Daoy (cell line): ENCODE measurements around the gene CAVIN3. TPM values are rescaled to one million over a fixed set of nuclear protein-coding genes. Genes with fewer than 3 reads are reported as not detected.

Experiments used
- DNase-seq: peaks from one replicate; pipeline ENCODE4 v3.0.0-alpha.2; 2015; ENCODE audit warnings: low read depth
- total RNA-seq: library from RNA; depleted of rRNA; stranded (reverse); fragments of >200 nt; shearing (Covaris generic); gene quantifications from 2 replicates; pipeline ENCODE4 v1.2.3, GENCODE V29; 2014; rRNA removed

CAVIN3 gene, protein sequence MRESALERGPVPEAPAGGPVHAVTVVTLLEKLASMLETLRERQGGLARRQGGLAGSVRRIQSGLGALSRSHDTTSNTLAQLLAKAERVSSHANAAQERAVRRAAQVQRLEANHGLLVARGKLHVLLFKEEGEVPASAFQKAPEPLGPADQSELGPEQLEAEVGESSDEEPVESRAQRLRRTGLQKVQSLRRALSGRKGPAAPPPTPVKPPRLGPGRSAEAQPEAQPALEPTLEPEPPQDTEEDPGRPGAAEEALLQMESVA
- 173 and 189 TPM in 2 replicates for total RNA-seq

DNA sequence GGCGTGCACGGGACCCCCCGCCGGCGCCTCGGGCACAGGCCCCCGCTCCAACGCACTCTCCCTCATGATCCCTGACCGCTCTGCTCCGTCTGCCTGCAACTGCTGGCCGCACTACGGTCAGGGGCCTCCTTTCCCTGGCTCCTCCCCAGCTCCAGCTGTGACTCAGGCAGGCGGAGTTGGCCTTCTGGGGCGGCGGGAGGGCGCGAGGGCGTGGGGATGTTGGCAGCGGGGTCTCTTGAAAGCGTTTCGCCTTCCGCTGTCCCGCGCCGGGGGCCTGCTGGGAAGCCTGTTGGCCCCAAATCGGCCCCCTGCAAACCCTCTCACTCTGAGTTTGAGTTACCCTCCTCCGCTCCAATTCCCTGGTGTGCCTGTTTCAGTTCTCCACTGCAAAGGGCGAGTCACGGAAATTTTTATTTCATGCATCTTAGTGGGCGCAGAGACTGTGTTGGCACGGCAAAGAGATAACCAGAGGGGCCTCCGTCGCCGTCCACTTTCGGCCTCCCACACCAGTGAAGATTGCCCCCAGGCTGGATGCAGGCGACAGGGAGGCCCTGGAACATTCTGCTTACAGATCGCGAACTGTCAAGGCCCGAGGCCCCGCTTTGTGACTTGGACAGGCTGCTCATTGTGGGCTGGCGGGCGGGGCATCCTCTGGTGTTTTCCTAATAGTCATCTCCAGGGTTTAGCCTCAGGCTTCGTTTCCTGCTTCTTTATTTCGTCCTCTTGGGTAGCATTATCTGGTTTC is at the start of gene CAVIN3:
Gene CAVIN3, minus strand, starts transcription at position 91 of the 745 bp plus-strand sequence. Its CDS starts 25 bp downstream, at position 66.
- DNase-seq, result peak; percentile 91

GRCh38 chr11:6365659-6366058 is 45.4 kb upstream of the CAVIN3 start:
- DNase-seq, result no peak

GRCh38 chr11:6362873-6363678 is 42.8 kb upstream of the CAVIN3 start:
- DNase-seq, result peak; percentile 79

DNA sequence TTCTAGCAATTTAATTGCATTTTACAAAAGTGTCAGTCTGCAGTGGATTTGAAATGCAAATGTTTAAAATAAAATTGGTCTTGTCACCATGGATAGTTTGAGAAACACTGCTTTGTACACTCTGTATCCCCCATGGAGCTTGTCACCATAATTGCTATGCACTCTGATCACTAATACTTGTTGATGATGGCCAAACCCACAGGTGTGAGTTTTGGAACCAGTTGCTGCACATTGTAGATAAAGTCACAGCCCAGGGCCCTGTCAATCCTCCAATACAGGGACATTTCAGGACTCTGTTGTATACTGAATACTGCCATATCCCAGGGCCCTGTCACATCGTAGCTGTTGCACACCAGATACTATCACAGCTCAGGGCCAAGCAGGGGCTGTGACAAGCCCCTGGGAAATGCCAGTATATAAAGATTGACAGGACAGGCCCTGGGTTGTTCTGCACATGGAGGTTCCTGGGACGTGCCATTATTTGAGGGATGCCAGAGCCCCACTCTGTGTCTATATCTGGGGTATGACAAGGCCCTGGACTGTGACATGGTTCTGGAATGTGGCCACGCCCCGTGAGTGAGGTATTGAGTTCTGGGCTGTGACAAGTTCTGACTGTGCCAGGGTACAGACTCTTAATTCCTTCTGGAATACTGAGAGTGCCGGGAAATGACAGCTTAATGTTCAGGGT is 42.0 kb upstream of the CAVIN3 start:
- DNase-seq, result no peak

DNA sequence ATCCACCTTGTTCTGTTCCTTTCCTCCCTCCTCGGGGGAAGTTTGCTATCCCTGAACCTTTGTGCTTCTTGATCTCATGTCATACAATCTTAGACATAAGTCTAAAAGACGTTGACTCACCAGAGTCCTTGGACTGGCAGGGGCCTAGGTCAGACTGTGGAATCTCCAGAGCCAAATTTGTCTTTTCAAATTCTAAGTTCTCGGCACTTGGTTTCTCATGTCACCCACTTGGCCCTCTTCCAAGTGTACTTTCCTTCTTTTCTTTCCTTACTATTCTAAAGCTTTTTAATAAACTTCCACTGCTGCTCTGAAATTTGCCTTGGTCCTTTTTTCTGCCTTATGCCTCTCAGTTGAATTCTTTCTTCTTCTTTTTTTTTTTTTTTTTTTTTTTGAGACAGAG is 39.9 kb upstream of the CAVIN3 start:
- DNase-seq, result no peak

- DNase-seq, result peak; percentile 95
Measured at GRCh38 chr11:6357222-6357621, 36.9 kb upstream of the CAVIN3 start.

DNA sequence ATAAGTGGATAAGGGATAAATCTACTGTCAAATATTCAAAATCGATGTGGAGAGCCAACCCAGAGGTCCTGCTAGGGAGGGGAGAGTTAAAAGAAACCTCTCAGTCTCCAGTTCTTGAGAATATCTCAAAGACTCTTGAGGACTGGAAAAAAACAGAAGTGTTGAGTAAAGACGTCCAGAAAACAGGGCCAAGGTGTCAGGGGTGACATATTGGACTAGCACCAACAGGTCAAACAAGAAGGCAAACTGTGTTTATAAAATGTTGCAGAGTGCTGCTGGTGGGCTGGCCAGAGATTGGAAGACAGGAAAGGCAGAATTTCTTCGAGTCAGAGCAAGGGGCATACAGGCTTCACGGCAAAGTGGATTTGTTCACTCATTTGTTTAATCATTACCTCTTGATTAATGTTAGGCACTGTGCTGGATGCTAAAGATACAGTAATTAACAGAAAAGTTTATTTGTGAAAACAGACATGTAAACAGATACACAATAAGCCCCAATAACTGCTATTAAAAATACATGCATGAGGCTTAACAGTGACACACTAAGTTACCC is 36.3 kb upstream of the CAVIN3 start:
- no peak for DNase-seq

- no peak for DNase-seq
Measured at GRCh38 chr11:6354651-6355485, 34.6 kb upstream of the CAVIN3 start.

DNA sequence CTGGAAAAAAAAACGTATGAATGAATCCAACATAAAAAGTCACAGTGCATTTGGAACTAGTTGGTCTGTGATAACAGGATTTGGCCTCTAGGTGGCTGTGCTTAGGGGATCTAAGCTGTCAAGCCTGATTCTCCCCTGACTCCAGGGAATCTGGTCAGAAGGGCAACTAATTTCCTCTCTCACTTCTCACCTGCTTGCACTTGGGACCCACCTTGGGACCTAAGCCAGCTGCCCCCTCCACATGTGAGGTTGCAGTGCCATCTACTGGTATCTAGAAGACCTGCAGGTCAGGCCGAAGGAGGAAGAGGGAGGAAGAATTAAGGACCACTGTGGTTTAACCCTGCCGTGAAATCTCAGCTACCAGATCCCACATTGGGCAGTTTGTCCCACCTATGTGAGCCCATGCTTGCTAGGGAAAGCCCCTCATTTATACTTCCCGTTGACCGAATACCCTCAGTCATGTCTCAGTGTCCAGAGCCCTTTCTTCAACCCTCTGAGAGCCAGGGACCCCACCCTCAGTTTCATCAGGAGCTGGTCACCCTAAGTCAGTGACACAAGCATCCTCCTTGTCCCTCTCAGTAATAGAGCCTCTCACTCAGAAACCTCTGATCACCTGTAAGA is 33.2 kb upstream of the CAVIN3 start:
- DNase-seq, result peak; percentile 68

- no peak for DNase-seq
Measured at GRCh38 chr11:6351782-6352382, 31.6 kb upstream of the CAVIN3 start.

DNA sequence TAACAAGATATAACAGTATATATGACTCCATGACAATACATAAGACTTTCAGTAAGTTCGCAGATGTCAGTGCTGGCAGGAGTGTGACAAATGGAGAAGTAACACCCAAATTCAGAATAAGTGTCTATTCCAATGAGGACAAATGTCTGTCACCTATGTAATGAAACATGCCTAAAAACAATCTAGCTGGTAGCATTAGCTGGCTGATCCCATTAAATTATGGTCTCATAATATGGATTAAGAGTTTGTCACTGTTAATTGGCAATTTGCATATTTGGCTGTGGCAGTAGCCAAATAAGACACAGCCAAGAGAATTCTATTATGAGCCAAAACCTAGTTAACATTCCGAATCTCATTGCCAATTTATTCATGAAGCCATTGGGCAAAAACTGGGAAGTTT is 30.2 kb upstream of the CAVIN3 start:
- DNase-seq, result no peak

DNA sequence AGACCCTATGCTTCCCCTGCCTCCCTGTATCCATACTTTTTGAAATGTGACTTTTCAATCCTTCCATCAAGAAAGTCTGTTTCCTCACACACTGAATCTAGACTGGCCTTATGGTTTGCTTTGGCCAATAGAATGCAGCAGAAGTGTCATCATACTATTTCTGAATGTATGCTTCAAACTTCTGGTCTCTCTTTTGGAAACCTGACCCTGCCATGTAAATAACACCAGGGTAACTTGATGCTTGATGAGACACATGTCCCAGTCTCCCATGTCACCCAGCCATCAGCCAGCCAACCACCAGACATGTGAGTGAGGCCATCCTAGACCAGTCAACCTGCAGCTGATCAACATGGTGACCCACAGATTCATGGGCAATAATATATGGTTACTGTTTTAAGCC is 29.7 kb upstream of the CAVIN3 start:
- no peak for DNase-seq

DNA sequence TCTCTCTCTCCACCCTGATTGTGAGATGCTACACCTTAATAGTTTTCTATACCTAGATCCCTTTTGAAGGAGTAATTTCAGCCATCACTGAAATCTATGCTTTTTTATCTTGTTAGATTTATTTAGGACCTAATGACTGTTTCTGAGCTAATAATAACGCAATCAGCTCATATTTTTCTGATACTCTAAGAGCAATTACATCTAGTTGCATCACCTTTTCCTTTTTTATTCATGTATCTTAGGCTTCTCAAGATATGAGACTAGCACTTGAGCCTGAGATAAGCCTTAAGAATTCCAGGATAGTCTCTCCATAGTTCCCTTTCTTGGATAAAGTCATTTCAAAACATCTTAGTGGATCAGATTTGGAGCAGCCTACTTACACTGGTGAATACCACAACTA is 25.1 kb upstream of the CAVIN3 start:
- DNase-seq, result no peak

DNA sequence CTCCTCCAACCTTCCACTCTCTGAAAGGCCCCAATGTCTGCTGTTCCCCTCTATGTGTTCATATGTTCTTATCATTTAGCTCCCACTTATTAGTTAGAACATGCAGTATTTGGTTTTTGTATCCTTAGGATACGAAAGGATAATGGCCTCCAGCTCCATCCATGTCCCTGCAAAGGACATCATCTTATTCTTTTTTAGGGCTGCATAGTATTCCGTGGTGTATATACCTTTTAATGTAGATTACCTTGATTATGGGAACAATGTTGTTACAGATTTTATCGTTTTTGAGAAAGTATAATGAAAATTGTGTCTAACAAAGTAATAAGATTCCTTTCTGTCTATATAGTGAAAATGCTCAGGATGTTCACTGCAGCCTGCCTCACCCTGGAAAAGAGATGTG is 16.0 kb upstream of the CAVIN3 start:
- no peak for DNase-seq

DNA sequence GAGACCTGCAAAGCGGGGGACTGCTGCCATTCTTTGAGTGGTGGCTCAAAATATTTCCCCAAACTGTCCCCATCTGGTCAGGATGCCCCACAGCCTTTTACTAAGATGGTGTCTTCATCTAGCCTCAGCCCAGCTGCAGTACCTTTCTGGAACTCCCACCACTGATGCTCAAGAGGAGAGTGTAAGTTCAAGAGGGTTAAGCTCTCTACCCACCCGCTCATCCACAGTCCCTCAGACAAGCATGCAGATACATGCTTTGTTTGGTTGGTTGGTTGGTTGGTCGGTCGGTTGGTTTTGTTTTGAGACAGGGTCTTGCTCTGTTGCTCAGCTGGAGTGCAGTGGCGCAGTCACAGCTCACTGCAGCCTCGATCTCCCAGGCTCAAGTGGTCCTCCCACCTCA is 14.5 kb upstream of the CAVIN3 start:
- DNase-seq, result no peak

- no peak for DNase-seq
Measured at GRCh38 chr11:6333095-6333494, 12.8 kb upstream of the CAVIN3 start.

GRCh38 chr11:6332066-6332465 is 11.8 kb upstream of the CAVIN3 start:
- no peak for DNase-seq

DNA sequence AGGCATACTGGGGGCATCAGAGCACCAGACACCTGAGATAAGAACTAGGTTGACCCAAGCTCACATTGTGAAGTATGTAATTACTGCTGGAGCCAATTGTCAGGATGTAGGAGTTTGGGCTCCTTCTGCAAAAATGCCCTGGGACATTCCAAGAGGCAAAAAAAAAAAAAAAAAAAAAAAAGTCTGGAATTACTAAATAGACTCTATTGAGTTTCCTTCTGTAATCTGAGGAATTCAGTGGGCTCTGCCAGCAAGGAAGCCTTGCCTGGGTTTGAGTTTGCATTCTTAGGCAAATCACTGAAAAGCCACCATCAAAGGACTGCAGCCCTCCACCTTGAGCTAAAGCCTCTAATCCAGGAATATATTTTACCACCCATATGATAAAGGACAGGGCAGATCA is 8.0 kb upstream of the CAVIN3 start:
- DNase-seq, result no peak

GRCh38 chr11:6327806-6328205 is 7.5 kb upstream of the CAVIN3 start:
- no peak for DNase-seq

GRCh38 chr11:6326985-6327384 is 6.7 kb upstream of the CAVIN3 start:
- no peak for DNase-seq
